ENCODE measurements around the gene NAV3. TPM values are rescaled to one million over a fixed set of nuclear protein-coding genes. Genes with fewer than 3 reads are reported as not detected.

NAV3 gene
- total and polyA plus RNA-seq, 2 of the 4 experiments (the other 2 are of a cell fraction), result 25.5 to 106 TPM

DNA sequence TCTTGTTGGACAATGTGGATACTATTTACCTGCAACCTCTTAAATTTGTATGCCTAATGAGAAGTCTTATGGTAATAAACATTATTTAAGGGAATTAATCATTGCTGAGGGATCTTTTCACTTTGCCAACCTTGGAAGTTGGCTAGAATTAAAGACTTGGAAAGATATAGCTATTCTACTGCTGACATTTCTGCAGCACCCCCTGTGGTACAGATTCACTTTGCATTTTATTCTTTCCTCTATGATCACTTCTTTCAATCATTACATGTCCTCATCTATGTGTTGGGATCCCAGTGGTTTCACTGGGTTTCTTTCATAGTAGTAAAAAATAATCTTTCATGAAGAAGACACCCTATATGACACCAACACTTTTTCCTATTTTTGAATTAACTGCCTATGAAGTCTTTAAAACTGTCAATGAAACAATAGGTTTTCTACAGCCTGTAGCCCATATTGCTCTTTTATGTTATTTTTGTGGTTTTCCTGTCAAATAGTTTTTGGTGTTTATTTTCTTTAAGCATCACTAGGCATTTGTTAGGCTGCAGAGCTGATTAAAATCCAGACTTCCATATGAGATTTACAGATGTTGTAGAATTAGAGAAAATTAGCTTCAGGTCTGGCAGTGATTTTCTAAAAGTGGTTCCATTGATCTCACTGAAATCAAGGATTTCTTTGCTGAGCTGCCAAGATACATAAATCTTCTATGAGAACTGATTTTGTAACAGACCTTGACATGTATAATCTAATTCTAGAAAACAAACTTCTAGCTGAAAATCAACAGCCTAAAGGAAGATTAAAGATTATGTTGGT lies 256.1 kb downstream of the NAV3 start:
- H3K4me2 ChIP-seq (ENCODE audit: low read depth, low read length), result no peak overlapping the region
- no peaks in the 10 kb centered on the region for H3K9me3 ChIP-seq (ENCODE audit: control insufficient read depth, insufficient read depth, low read length)
- H3K23ac ChIP-seq (ENCODE audit: low read depth, low read length), result no peak overlapping the region
- CTCF ChIA-PET, result interaction anchor here (1.1 to 1.5 kb wide), 2 partner anchors 10 to 129 kb away, joined by 3 to 4 read pairs; no protein-coding TSS in a partner anchor
- TF ChIP-seq MAFK (IDR thresholded peaks at IDR 0.05; ENCODE audit: low read depth, low read length) (no peak), MAZ (IDR thresholded peaks at IDR 0.05; ENCODE audit: borderline replicate concordance, low read depth, low read length) (no peak), FOS (IDR thresholded peaks at IDR 0.05; ENCODE audit: low read depth, low read length) (no peak), CHD1 (IDR thresholded peaks at IDR 0.05; ENCODE audit: low read depth, low read length) (no peak), RCOR1 (IDR thresholded peaks at IDR 0.05; ENCODE audit: insufficient replicate concordance, low read length) (no peak), USF2 (IDR thresholded peaks at IDR 0.05; ENCODE audit: low read depth, low read length) (no peak), RFX5 (IDR thresholded peaks at IDR 0.05; ENCODE audit: low read depth, low read length) (no peak), RAD21 (IDR thresholded peaks at IDR 0.05; ENCODE audit: low read length) (no peak), SMC3 (IDR thresholded peaks at IDR 0.05; ENCODE audit: low read depth, low read length) (no peak), CEBPB (IDR thresholded peaks at IDR 0.05; ENCODE audit: low read depth, low read length) (no peak), MXI1 (IDR thresholded peaks at IDR 0.05; ENCODE audit: borderline replicate concordance, low read depth, low read length) (no peak), NFE2L2 (IDR thresholded peaks at IDR 0.05; ENCODE audit: low read depth, low read length) (no peak), POLR2A (IDR thresholded peaks at IDR 0.05; ENCODE audit: low read depth, low read length) (no peak), ELK1 (IDR thresholded peaks at IDR 0.05; ENCODE audit: borderline replicate concordance, low read depth, low read length) (no peak), BHLHE40 (IDR thresholded peaks at IDR 0.05; ENCODE audit: low read depth, low read length) (no peak)
- TF ChIP-seq, protein P1, sequence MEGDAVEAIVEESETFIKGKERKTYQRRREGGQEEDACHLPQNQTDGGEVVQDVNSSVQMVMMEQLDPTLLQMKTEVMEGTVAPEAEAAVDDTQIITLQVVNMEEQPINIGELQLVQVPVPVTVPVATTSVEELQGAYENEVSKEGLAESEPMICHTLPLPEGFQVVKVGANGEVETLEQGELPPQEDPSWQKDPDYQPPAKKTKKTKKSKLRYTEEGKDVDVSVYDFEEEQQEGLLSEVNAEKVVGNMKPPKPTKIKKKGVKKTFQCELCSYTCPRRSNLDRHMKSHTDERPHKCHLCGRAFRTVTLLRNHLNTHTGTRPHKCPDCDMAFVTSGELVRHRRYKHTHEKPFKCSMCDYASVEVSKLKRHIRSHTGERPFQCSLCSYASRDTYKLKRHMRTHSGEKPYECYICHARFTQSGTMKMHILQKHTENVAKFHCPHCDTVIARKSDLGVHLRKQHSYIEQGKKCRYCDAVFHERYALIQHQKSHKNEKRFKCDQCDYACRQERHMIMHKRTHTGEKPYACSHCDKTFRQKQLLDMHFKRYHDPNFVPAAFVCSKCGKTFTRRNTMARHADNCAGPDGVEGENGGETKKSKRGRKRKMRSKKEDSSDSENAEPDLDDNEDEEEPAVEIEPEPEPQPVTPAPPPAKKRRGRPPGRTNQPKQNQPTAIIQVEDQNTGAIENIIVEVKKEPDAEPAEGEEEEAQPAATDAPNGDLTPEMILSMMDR (conservative IDR thresholded peaks at IDR 0.05; ENCODE audit: low read depth, low read length), result no peak
- intact Hi-C loops (cut with micrococcal nuclease), result no loop called here
- ATAC-seq (ENCODE audit: low read depth) (no peak), DNase-seq (peak; percentile 12)
- no TSS peak for BruUV-seq (replicated peaks)
- no peaks in the 10 kb centered on the region for H3K27me3 ChIP-seq (ENCODE audit: control insufficient read depth, insufficient read depth, low read length)
- dilution Hi-C loops (cut with HindIII; ENCODE audit: low sequenced_read_pairs, unreplicated experiment), result no loop called here
- H3K4me1 ChIP-seq (ENCODE audit: control insufficient read depth, insufficient read depth, low read length), result peaks cover 2% of the 10 kb centered on the region; the same call in 1 of the 2 replicates
- H3K27ac ChIP-seq (ENCODE audit: insufficient read depth, low read length), result no peak overlapping the region
- H2BK15ac ChIP-seq (ENCODE audit: low read depth, low read length), result no peak overlapping the region
- no peak overlapping the region for H3K4ac ChIP-seq (ENCODE audit: low read depth, low read length)
- peaks cover 2% of the 10 kb centered on the region for H3K9me1 ChIP-seq (ENCODE audit: insufficient read depth, low read length)
- H4K8ac ChIP-seq (ENCODE audit: low read depth in 2 of 2, low read length in 2 of 2), result peak overlapping the region in 1 of 2 experiments; percentile 42; a peak in 1 of 4 replicates
- no peak overlapping the region for H2BK120ac ChIP-seq (ENCODE audit: low read depth, low read length)
- no peaks in the 10 kb centered on the region for H3K36me3 ChIP-seq (ENCODE audit: control insufficient read depth, insufficient read depth, low read length)
- no peak overlapping the region for H3K18ac ChIP-seq (ENCODE audit: low read depth, low read length)
- H3K79me1 ChIP-seq (ENCODE audit: low read depth in 1 of 2, low read length in 2 of 2), result peaks cover 4 to 30% of the 10 kb centered on the region in 2 experiments; a peak in 3 of 4 replicates
- H2BK20ac ChIP-seq (ENCODE audit: low read depth, low read length), result no peak overlapping the region
- H3K14ac ChIP-seq (replicated peaks; ENCODE audit: low read depth, low read length), result no peak overlapping the region
- H3K9ac ChIP-seq (ENCODE audit: low read depth, low read length), result no peak overlapping the region
- no peak overlapping the region for H4K91ac ChIP-seq (ENCODE audit: insufficient read depth, low read depth, low read length)
- no peak overlapping the region for H2AK9ac ChIP-seq (replicated peaks; ENCODE audit: low read depth, low read length, poor library complexity)
- H2BK5ac ChIP-seq (ENCODE audit: low read depth, low read length, poor library complexity, severe bottlenecking), result no peak overlapping the region
- in situ Hi-C loops (cut with MboI; ENCODE audit: low sequenced_read_pairs), result no loop called here
- H3K56ac ChIP-seq (ENCODE audit: extremely low read depth, insufficient read depth, low read length), result no peak overlapping the region
- H4K20me1 ChIP-seq (ENCODE audit: insufficient read depth, low read length), result no peaks in the 10 kb centered on the region
- POLR2A ChIA-PET (ENCODE audit: unreplicated experiment), result no interaction called here
- no peak overlapping the region for H2AFZ ChIP-seq (replicated peaks; ENCODE audit: low read length, poor library complexity)
- H4K5ac ChIP-seq (ENCODE audit: low read depth, low read length), result no peak overlapping the region
- H3K4me3 ChIP-seq (ENCODE audit: insufficient read depth, low read depth, low read length), result no peak overlapping the region
- H2AK5ac ChIP-seq (ENCODE audit: low read depth, low read length), result no peak overlapping the region

Data from IMR-90 (cell line).